Spleen (tissue), 3 donors: Measurements from ENCODE around the gene COX4I2.
"Not testable (repeated sequence)": the region's sequence is repeated elsewhere in the genome, so short reads cannot be mapped to it uniquely, and the experiment has no call there.

ENCODE experiments used
- POLR2A ChIP-seq, 3 donors: fragments of 450-650 bp; IDR thresholded peaks; one replicate each; pipeline ENCODE4 v1.5.1; 2017; ENCODE audit warnings: antibody characterized with exemption in 3 of 3, mild to moderate bottlenecking in 1 of 3
- POLR2AphosphoS5 ChIP-seq, 3 donors: sonication (generic); formaldehyde crosslinking; IDR thresholded peaks; one replicate each; pipeline ENCODE4 v1.5.1; 2017; ENCODE audit warnings: antibody characterized with exemption in 3 of 3

DNA sequence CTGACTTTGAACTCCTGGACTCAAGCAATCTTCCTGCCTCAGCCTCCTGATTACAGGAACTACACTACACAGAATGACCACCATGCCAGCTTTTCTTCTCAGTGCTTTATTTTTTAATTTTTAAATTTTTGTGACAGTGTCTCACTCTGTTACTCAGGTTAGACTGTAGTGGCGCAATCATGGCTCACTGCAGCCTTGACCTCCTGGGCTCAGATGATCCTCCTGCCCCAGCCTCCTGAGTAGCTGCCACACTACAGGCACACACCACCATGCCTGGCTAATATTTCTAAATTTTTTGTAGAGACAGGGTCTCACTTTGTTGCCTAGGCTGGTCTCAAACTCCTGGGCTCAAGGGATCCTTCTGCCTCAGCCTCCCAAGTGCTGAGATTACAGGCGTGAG lies 31.2 kb downstream of the COX4I2 start:
- TF ChIP-seq POLR2AphosphoS5, POLR2A (IDR thresholded peaks at IDR 0.05): not testable (repeated sequence)
